ENCODE data around the gene HSPB3.

DNA sequence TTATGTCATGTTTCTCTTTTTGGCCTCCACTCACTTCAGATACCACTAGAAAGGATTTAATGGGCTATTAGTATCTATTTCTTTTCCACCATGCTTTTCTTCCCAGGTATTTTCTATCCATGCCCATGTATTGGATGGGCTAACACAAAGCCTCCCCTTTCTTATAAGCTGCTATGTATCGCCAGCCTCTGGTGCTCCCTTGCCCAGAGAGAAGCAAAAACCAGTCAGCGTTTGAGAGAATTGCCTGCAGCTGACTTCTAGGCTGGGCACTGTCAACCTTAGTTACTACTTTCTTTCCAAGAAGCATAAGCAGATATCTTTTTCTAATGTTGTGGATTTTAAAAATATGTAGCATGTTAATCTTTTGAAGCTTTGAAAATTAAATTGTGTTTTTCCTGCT, 30.2 kb upstream of the HSPB3 start:
- TF ChIP-seq, protein P1, sequence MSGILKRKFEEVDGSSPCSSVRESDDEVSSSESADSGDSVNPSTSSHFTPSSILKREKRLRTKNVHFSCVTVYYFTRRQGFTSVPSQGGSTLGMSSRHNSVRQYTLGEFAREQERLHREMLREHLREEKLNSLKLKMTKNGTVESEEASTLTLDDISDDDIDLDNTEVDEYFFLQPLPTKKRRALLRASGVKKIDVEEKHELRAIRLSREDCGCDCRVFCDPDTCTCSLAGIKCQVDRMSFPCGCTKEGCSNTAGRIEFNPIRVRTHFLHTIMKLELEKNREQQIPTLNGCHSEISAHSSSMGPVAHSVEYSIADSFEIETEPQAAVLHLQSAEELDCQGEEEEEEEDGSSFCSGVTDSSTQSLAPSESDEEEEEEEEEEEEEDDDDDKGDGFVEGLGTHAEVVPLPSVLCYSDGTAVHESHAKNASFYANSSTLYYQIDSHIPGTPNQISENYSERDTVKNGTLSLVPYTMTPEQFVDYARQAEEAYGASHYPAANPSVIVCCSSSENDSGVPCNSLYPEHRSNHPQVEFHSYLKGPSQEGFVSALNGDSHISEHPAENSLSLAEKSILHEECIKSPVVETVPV (CRISPR knock-in tag; IDR thresholded peaks at IDR 0.05), result no peak
- TF ChIP-seq ZFP3 (CRISPR knock-in tag; IDR thresholded peaks at IDR 0.05) (no peak), BACH2 (CRISPR knock-in tag; IDR thresholded peaks at IDR 0.05; ENCODE audit: borderline replicate concordance) (no peak), RARB (CRISPR knock-in tag; IDR thresholded peaks at IDR 0.05) (no peak), ZC3H10 (CRISPR knock-in tag; IDR thresholded peaks at IDR 0.05) (no peak), ISL1 (CRISPR knock-in tag; IDR thresholded peaks at IDR 0.05) (no peak), TCF4 (CRISPR knock-in tag; IDR thresholded peaks at IDR 0.05; ENCODE audit: borderline replicate concordance) (no peak), OSR1 (CRISPR knock-in tag; IDR thresholded peaks at IDR 0.05) (no peak), ZFP30 (CRISPR knock-in tag; IDR thresholded peaks at IDR 0.05) (no peak), CSDC2 (CRISPR knock-in tag; IDR thresholded peaks at IDR 0.05) (no peak), ESRRG (CRISPR knock-in tag; IDR thresholded peaks at IDR 0.05) (no peak), ARNTL (CRISPR knock-in tag; IDR thresholded peaks at IDR 0.05; ENCODE audit: borderline replicate concordance, low read depth) (no peak)
- TF ChIP-seq, protein P2, sequence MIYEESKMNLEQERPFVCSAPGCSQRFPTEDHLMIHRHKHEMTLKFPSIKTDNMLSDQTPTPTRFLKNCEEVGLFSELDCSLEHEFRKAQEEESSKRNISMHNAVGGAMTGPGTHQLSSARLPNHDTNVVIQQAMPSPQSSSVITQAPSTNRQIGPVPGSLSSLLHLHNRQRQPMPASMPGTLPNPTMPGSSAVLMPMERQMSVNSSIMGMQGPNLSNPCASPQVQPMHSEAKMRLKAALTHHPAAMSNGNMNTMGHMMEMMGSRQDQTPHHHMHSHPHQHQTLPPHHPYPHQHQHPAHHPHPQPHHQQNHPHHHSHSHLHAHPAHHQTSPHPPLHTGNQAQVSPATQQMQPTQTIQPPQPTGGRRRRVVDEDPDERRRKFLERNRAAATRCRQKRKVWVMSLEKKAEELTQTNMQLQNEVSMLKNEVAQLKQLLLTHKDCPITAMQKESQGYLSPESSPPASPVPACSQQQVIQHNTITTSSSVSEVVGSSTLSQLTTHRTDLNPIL (CRISPR knock-in tag; IDR thresholded peaks at IDR 0.05; ENCODE audit: low read depth), result no peak
- TF ChIP-seq, protein P3, sequence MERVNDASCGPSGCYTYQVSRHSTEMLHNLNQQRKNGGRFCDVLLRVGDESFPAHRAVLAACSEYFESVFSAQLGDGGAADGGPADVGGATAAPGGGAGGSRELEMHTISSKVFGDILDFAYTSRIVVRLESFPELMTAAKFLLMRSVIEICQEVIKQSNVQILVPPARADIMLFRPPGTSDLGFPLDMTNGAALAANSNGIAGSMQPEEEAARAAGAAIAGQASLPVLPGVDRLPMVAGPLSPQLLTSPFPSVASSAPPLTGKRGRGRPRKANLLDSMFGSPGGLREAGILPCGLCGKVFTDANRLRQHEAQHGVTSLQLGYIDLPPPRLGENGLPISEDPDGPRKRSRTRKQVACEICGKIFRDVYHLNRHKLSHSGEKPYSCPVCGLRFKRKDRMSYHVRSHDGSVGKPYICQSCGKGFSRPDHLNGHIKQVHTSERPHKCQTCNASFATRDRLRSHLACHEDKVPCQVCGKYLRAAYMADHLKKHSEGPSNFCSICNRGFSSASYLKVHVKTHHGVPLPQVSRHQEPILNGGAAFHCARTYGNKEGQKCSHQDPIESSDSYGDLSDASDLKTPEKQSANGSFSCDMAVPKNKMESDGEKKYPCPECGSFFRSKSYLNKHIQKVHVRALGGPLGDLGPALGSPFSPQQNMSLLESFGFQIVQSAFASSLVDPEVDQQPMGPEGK (CRISPR knock-in tag; IDR thresholded peaks at IDR 0.05; ENCODE audit: borderline replicate concordance), result no peak

Measured in SK-N-SH treated with all-trans-retinoic acid at 6 μM for 48 hours (cell line).